GM10248 (cell line): ENCODE data around the gene DSG2.

Experiments
- CTCF ChIA-PET: fragments of 300-600 bp; sonication (Branson Sonifier 250); formaldehyde crosslinking; extraction: SDS; loops from one replicate; lab custom pipeline; 2021; ENCODE audit warnings: antibody characterized with exemption; lab: Yijun Ruan, JAX
- POLR2A ChIA-PET: fragments of 350-650 bp; sonication (Branson Sonifier 250); formaldehyde crosslinking; extraction: SDS; loops from one replicate; lab custom pipeline; 2020; ENCODE audit warnings: antibody characterized with exemption; lab: Yijun Ruan, JAX
- DNase-seq: peaks from one replicate; pipeline ENCODE4 v3.0.0; 2012; ENCODE audit errors: extremely low spot score
- TF ChIP-seq, protein P1 (sequence below): IDR thresholded peaks from 2 replicates; pipeline ENCODE4 v1.5.1; 2012; ENCODE audit warnings: mild to moderate bottlenecking, low read depth; ENCODE audit errors: extremely low read depth, missing control alignments, control extremely low read depth

Gene DSG2

DNA sequence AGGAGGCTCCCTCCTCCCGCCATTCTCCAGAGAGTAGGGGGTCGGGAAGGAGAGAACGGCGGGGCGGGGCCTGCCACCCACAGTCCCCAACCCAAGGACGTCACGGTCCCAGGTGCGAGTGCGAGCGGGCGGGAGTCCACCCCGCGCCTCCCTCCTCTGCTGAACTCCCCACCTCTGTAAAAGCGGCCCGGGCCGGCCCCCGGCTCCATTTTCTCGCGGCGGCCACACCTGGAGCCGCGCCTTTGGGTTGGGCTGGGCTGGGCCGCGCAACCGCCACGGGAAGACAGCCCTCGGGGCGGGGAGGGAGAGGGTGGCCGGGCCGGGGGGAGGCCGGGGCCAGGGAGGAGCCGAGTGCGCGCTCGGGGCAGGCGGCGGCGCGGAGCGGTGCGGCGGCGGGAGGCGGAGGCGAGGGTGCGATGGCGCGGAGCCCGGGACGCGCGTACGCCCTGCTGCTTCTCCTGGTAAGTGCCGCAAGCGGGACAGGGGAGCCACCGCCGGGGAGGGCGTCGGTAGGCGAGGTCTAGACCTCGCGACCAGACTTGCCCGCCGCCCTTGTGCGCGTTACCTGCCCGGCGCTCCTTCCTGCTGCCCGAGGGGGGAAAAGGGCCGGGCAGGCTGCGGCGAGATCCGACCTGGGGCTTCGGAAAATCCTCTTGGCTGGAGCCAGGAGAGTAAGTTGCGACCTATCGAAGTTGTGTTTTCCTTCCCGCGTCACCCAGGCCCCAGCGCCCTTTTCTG, at the start of gene DSG2:
Gene DSG2, plus strand, starts transcription at position 342 of the 738 bp plus-strand sequence. Its CDS starts 75 bp downstream, at position 417.
- peak; percentile 86 for DNase-seq
- ChIA-PET POLR2A (no interaction called here), CTCF (interaction anchor here (0.6 to 1.0 kb wide), 2 partner anchors 16 to 58 kb away, joined by 3 read pairs; no protein-coding TSS in a partner anchor)
- TF ChIP-seq, protein P1, sequence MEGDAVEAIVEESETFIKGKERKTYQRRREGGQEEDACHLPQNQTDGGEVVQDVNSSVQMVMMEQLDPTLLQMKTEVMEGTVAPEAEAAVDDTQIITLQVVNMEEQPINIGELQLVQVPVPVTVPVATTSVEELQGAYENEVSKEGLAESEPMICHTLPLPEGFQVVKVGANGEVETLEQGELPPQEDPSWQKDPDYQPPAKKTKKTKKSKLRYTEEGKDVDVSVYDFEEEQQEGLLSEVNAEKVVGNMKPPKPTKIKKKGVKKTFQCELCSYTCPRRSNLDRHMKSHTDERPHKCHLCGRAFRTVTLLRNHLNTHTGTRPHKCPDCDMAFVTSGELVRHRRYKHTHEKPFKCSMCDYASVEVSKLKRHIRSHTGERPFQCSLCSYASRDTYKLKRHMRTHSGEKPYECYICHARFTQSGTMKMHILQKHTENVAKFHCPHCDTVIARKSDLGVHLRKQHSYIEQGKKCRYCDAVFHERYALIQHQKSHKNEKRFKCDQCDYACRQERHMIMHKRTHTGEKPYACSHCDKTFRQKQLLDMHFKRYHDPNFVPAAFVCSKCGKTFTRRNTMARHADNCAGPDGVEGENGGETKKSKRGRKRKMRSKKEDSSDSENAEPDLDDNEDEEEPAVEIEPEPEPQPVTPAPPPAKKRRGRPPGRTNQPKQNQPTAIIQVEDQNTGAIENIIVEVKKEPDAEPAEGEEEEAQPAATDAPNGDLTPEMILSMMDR = no peak

DNA sequence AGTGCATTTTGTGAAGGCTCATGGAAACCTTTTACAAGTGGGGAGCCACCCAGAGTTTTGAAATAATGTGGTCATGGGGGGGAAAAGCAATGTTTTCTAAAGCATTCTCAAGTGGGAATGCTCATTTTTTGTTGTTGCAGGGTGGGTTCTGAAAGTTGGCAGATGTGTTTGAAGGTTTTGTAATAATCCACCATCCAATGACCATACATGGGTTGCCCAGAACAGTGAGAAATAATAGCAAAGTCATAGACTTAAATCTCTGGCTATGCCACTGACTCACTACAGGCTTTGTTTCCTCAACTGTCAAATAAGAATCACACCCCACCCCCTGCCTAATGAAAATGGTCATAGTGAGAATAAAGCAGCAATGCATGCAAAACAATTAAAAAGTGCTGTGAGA, 47.6 kb upstream of the DSG2 start:
- DNase-seq = no peak
- ChIA-PET POLR2A (no interaction called here), CTCF (interaction anchor here (1.3 kb wide), 1 partner anchor 10 kb away, joined by 4 read pairs; no protein-coding TSS in a partner anchor)
- TF ChIP-seq, protein P1 = no peak

DNA sequence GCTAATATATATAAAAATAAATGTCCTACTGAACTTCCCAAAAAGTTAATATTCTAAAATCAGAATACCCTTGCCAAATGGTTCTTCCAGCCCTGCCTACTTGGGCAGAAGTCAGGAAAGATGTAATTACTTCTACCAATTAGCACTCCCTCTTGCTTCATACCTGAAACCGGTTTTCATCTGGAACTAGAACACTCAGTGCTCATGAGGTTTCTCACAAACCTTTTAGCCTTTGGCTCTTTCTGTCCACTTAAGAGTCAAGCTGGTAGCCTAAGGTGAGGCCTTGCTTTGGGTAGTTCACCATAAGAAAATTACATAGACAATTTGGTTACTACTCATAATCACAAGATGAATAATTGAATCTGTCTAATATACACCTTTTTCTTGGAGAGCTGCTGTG, 46.4 kb upstream of the DSG2 start:
- TF ChIP-seq, protein P1 = no peak
- no peak for DNase-seq
- ChIA-PET POLR2A (no interaction called here), CTCF (interaction anchor here (1.0 to 1.3 kb wide), 2 partner anchors 11 to 13 kb away, joined by 3 to 4 read pairs; no protein-coding TSS in a partner anchor)

DNA sequence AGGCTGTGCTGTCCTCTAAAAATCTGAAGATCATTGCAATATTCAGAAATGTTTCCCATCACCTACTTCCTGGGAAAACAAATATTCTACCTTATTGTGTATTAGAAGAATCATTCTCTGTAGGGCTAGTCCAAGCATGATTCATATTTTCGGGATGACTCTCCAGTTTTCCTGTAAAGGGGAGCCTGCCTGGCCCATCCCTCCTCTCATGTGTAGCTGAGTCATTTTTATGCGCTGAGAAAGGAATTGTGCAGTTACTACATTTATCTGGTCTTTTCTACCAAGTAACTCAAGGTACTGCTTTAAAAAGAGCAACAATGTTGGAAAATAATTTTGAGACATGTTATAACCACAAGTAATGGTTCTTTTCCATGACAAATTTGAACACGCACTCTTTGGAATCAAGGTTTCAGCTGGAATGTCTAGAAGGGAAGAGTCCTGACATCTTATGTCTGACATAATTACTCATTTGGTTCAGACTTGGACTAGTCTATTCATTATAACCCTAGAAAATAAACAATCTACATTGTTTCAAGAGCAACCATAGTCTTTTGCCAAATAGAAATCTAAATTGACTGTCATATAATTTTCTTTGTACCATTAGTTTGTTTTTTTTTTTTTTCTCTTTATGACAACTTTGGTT, 43.8 kb upstream of the DSG2 start:
- TF ChIP-seq, protein P1 = no peak
- ChIA-PET POLR2A (no interaction called here), CTCF (no interaction called here)
- no peak for DNase-seq

DNA sequence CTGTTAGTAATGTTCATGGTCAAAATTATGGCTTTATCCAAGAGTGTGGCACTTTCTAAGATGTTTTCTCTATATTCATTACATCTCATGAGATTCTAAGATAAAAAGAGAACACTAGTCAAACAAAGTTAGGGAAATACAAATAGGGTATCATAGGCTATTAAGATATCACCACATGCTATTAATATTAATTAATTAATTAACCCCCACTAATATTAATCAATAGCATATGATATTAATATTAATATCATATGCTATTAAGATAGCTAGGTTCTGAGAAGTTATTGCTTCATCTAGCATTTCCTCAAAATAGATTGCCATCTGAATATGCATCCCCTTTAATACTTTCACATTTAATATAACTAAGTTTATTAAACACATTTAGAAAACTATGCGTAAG, 28.3 kb upstream of the DSG2 start:
- no peak for DNase-seq
- ChIA-PET CTCF (interaction anchor here (1.2 kb wide), 1 partner anchor 14 kb away, joined by 3 read pairs; no protein-coding TSS in a partner anchor), POLR2A (no interaction called here)
- TF ChIP-seq, protein P1 = no peak

DNA sequence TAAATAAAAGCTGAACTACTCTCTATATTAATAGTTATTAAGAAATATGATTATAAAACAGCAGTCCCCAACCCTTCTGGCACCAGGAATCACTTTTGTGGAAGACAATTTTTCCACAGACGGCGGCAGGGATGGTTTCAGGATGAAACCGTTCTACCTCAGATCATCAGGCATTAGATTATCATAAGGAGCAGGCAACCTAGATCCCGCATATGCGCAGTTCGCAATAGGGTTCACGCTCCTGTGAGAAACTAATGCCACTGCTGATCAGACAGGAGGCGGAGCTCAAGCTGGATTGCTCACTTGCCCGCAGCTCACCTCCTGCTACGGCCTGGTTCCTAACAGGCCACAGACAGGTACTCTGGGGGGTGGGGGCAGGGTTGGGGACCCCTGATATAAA, 19.3 kb upstream of the DSG2 start:
- CTCF ChIA-PET = interaction anchor here (1.0 to 1.9 kb wide), 2 partner anchors 8 to 10 kb away, joined by 3 to 5 read pairs; no protein-coding TSS in a partner anchor
- TF ChIP-seq, protein P1 = no peak
- POLR2A ChIA-PET = no interaction called here
- no peak for DNase-seq
